HepG2 (cell line): ENCODE measurements around the gene YIPF5. TPM values are rescaled to one million over a fixed set of nuclear protein-coding genes. Genes with fewer than 3 reads are reported as not detected.

Experiments used
- ATAC-seq: fragments of 200-7000 bp; cut with Tn5 transposase; 3 replicates; pipeline ENCODE4 v1.9.1; 2020; ENCODE audit warnings: mild to moderate bottlenecking, moderate library complexity
- BruUV-seq: library from RNA; stranded (reverse); fragments of 400-500 nt; replicated peaks from 2 replicates; lab custom pipeline; 2021; lab: Mats Ljungman, UMichigan
- CTCF ChIA-PET: fragments of 300-600 bp; formaldehyde crosslinking; extraction: SDS; loops from one replicate; lab custom pipeline; 2021; ENCODE audit warnings: low total read pairs, inconsistent platforms, low intra/inter-chr PET ratio; lab: Yijun Ruan, JAX
- POLR2A ChIA-PET: fragments of 350-600 bp; sonication (Branson Sonifier 250); formaldehyde crosslinking; loops from one replicate; lab custom pipeline; 2020; ENCODE audit warnings: antibody characterized with exemption, inconsistent platforms; lab: Yijun Ruan, JAX
- DNase-seq: peaks from one replicate; pipeline ENCODE4 v3.0.0-alpha.2; 2015; ENCODE audit warnings: low spot score
- FAIRE-seq: peaks from 3 replicates; lab custom pipeline; 2011; peaks lifted over from hg19 to GRCh38; lab: Jason Lieb, UNC
- H2AFZ ChIP-seq: one replicate; pipeline ENCODE4 v1.6.1; 2011; ENCODE audit warnings: low read length, inconsistent platforms
- H3K27ac ChIP-seq: fragments of 300-600 bp; 3 replicates; pipeline ENCODE4 v1.8.0; 2011; ENCODE audit warnings: mixed run types, mild to moderate bottlenecking, mixed read lengths, low read length, inconsistent platforms; ENCODE audit not compliant: insufficient read depth; ENCODE audit errors: extremely low read length
- H3K27me3 ChIP-seq, 2 experiments: fragments of 200-600 bp in 1 of 2; 2 replicates in 1 of 2; 3 replicates in 1 of 2; pipeline versions ENCODE4 v1.6.0 to v1.8.0; 2011; ENCODE audit warnings: low read length in 2 of 2, mild to moderate bottlenecking in 2 of 2, moderate library complexity in 2 of 2, inconsistent platforms in 1 of 2; ENCODE audit not compliant: insufficient read depth in 2 of 2, control insufficient read depth in 1 of 2
- H3K36me3 ChIP-seq, 2 experiments: fragments of 200-600 bp in 1 of 2; replicated peaks in 1 of 2; 2 replicates in 1 of 2; 3 replicates in 1 of 2; pipeline versions ENCODE4 v1.5.1 to v1.8.0; 2011; ENCODE audit warnings: low read length in 2 of 2, inconsistent platforms in 1 of 2; ENCODE audit not compliant: insufficient read depth in 2 of 2, control insufficient read depth in 1 of 2
- H3K4me1 ChIP-seq: 2 replicates; pipeline ENCODE4 v1.5.1; 2012; ENCODE audit warnings: low read length, inconsistent platforms; ENCODE audit not compliant: insufficient read depth
- H3K4me2 ChIP-seq: 2 replicates; pipeline ENCODE4 v1.6.0; 2011; ENCODE audit warnings: low read depth, low read length, inconsistent platforms
- H3K4me3 ChIP-seq, 3 experiments: fragments of 200-600 bp in 1 of 3; sonication (generic), shearing (Covaris generic) in 1 of 3; replicated peaks in 1 of 3; 2 replicates each; pipeline ENCODE4 v1.5.1; 2011 to 2016; ENCODE audit warnings: low read length in 3 of 3, inconsistent platforms in 2 of 3, low read depth in 2 of 3, mild to moderate bottlenecking in 2 of 3, control low read depth in 1 of 3, mixed read lengths in 1 of 3; ENCODE audit not compliant: insufficient read depth in 1 of 3
- H3K79me2 ChIP-seq: one replicate; pipeline ENCODE4 v1.6.1; 2011; ENCODE audit warnings: low read length, inconsistent platforms; ENCODE audit not compliant: insufficient read depth
- H3K9ac ChIP-seq: 2 replicates; pipeline ENCODE4 v1.6.0; 2011; ENCODE audit warnings: mild to moderate bottlenecking, low read depth, low read length, inconsistent platforms; ENCODE audit not compliant: insufficient read depth
- H3K9me3 ChIP-seq: 2 replicates; pipeline ENCODE4 v1.5.1; 2012; ENCODE audit warnings: mild to moderate bottlenecking, low read length
- H4K20me1 ChIP-seq: 2 replicates; pipeline ENCODE4 v1.6.0; 2011; ENCODE audit warnings: inconsistent platforms, mild to moderate bottlenecking, low read length, moderate library complexity; ENCODE audit not compliant: insufficient read depth
- ADNP ChIP-seq: sonication (generic); formaldehyde crosslinking; IDR thresholded peaks from 2 replicates; pipeline ENCODE4 v1.4.0; 2020; ENCODE audit warnings: missing genetic modification reagents
- DZIP1 ChIP-seq: sonication (generic); formaldehyde crosslinking; IDR thresholded peaks from 2 replicates; pipeline ENCODE4 v1.5.0; 2020; ENCODE audit warnings: mild to moderate bottlenecking, missing genetic modification reagents
- GPN1 ChIP-seq: sonication (generic); formaldehyde crosslinking; IDR thresholded peaks from 2 replicates; pipeline ENCODE4 v1.5.1; 2020; ENCODE audit warnings: missing genetic modification reagents, borderline replicate concordance
- HDAC2 ChIP-seq: sonication (generic); formaldehyde crosslinking; IDR thresholded peaks from 2 replicates; pipeline ENCODE4 v1.4.0; 2020; ENCODE audit warnings: missing genetic modification reagents
- KAT2B ChIP-seq: fragments of 150-350 bp; IDR thresholded peaks from 2 replicates; pipeline ENCODE4 v1.6.1; 2014; ENCODE audit warnings: low read depth, low read length, borderline replicate concordance
- KDM1A ChIP-seq: IDR thresholded peaks from 2 replicates; pipeline ENCODE4 v1.6.1; 2016; ENCODE audit warnings: missing compliant biosample characterization
- KLF6 ChIP-seq: IDR thresholded peaks from 2 replicates; pipeline ENCODE4 v1.8.0; 2016; ENCODE audit warnings: missing biosample characterization, missing genetic modification reagents
- NFKB2 ChIP-seq: sonication (generic); formaldehyde crosslinking; IDR thresholded peaks from 2 replicates; pipeline ENCODE4 v1.4.0; 2020; ENCODE audit warnings: missing genetic modification reagents, borderline replicate concordance
- RELA ChIP-seq: sonication (generic); formaldehyde crosslinking; IDR thresholded peaks from 2 replicates; pipeline ENCODE4 v1.4.0; 2020; ENCODE audit warnings: missing genetic modification reagents
- ZBTB33 ChIP-seq: sonication (generic); formaldehyde crosslinking; IDR thresholded peaks from 2 replicates; pipeline ENCODE4 v1.4.0; 2020; ENCODE audit warnings: missing genetic modification reagents
- ZNF343 ChIP-seq: sonication (generic); formaldehyde crosslinking; IDR thresholded peaks from 2 replicates; pipeline ENCODE4 v1.4.0; 2020; ENCODE audit warnings: mild to moderate bottlenecking, missing genetic modification reagents
- ZNF570 ChIP-seq: sonication (generic); formaldehyde crosslinking; IDR thresholded peaks from 2 replicates; pipeline ENCODE4 v1.4.0; 2020; ENCODE audit warnings: mild to moderate bottlenecking, missing genetic modification reagents, borderline replicate concordance
- ZNF670 ChIP-seq: sonication (generic); formaldehyde crosslinking; IDR thresholded peaks from 2 replicates; pipeline ENCODE4 v1.8.0; 2022; ENCODE audit warnings: mild to moderate bottlenecking, missing genetic modification reagents, borderline replicate concordance
- ZNF770 ChIP-seq: sonication (generic); formaldehyde crosslinking; IDR thresholded peaks from 2 replicates; pipeline ENCODE4 v1.5.0; 2020; ENCODE audit warnings: mild to moderate bottlenecking, missing genetic modification reagents
- WGBS: methylation state at CpG from one replicate; pipeline ENCODE4 v1.1.6; 2017; ENCODE audit warnings: low lambda C conversion rate; 5-methylcytosine and 5-hydroxymethylcytosine counted together
- in situ Hi-C: cut with HindIII; loops from 2 replicates; pipeline ENCODE4 v1.10.0; 2017; ENCODE audit warnings: low pct_unique_long_range_greater_than_20kb; ENCODE audit not compliant: extremely low pct_ligation_motif_present
- intact Hi-C: fragments of 100-400 bp; cut with micrococcal nuclease; formaldehyde crosslinking; loops from one replicate; pipeline ENCODE4 v1.10.0; 2022; ENCODE audit not compliant: unreplicated experiment
- polyA plus RNA-seq, 8 experiments: library from polyadenylated mRNA; depleted of rRNA in 3 of 8; stranded (reverse) in 7 of 8; unstranded in 1 of 8; fragments of >200 nt; fragmentation: Illumina TruSeq in 4 of 8; extraction: Trizol in 4 of 8; gene quantifications; 2 replicates each; pipeline versions ENCODE4 v1.2.1 to v1.2.3, GENCODE V29; 2011 to 2016; ENCODE audit warnings: low read depth in 4 of 8, missing spikeins in 1 of 8, mixed read lengths in 1 of 8; ENCODE audit not compliant: insufficient read depth in 1 of 8
- total RNA-seq, 5 experiments: library from RNA; depleted of rRNA; stranded (reverse); fragments of >200 nt; fragmentation: Illumina TruSeq; extraction: Trizol; gene quantifications; 2 replicates each; pipeline ENCODE4 v1.2.3, GENCODE V29; 2016; ENCODE audit warnings: low read depth in 1 of 5

The YIPF5 gene
- total and polyA plus RNA-seq, 2 of the 13 experiments (the other 11 are each of a cell fraction or from before 2014, with no cell fraction given) = 61.4 to 73.6 TPM

GRCh38 chr5:144166696-144167095 lies 3.8 kb downstream of the YIPF5 start (continued):
- TF ChIP-seq DZIP1 (CRISPR knock-in tag) (no peak), ADNP (CRISPR knock-in tag) (no peak)

GRCh38 chr5:144162686-144163085 lies 7.8 kb downstream of the YIPF5 start:
- POLR2A ChIA-PET = no interaction called here
- FAIRE-seq = no peak

More at GRCh38 chr5:144162686-144163085, 7.8 kb downstream of the YIPF5 start:
- 100% methylated on average over 1 of the region's 1 CpG for WGBS
- intact Hi-C loops (no loop called here), in situ Hi-C loops (no loop called here)
- no peak overlapping the region for H3K9ac ChIP-seq
- TF ChIP-seq ZBTB33 (CRISPR knock-in tag) (no peak), GPN1 (CRISPR knock-in tag) (no peak), KDM1A (CRISPR knock-in tag) (no peak), KLF6 (no peak), KAT2B (no peak), ZNF570 (CRISPR knock-in tag) (no peak), NFKB2 (no peak), ZNF770 (CRISPR knock-in tag) (no peak), RELA (CRISPR knock-in tag) (no peak), HDAC2 (CRISPR knock-in tag) (no peak), ZNF343 (no peak), ZNF670 (no peak)
- H3K36me3 ChIP-seq = peaks cover 6 to 68% of the 10 kb centered on the region in 2 experiments; a peak in 4 of 5 replicates
- H3K4me1 ChIP-seq = peaks cover 11% of the 10 kb centered on the region
- H3K27ac ChIP-seq = no peak overlapping the region
- peaks cover 7% of the 10 kb centered on the region for H3K79me2 ChIP-seq
- H3K9me3 ChIP-seq = no peaks in the 10 kb centered on the region
- no peaks in the 10 kb centered on the region for H4K20me1 ChIP-seq
- no peak overlapping the region for H3K4me3 ChIP-seq
- H2AFZ ChIP-seq = no peak overlapping the region
- H3K27me3 ChIP-seq = no peaks in the 10 kb centered on the region
- no peak for ATAC-seq
- no peak overlapping the region for H3K4me2 ChIP-seq
- CTCF ChIA-PET = no interaction called here
- no TSS peak for BruUV-seq
- no peak for DNase-seq
